Measurements from ENCODE around the gene SPARC.

Gene SPARC

GRCh38 chr5:151624476-151624875 is 62.2 kb downstream of the SPARC start:
- DNase-seq (ENCODE audit: low read depth, low spot score) = no peak

- DNase-seq (ENCODE audit: low read depth, low spot score) = no peak
Observed at GRCh38 chr5:151622367-151623088, 64.2 kb downstream of the SPARC start.

GRCh38 chr5:151620461-151620840 is 66.3 kb downstream of the SPARC start:
- no peak for DNase-seq (ENCODE audit: low read depth, low spot score)

- no peak for DNase-seq (ENCODE audit: low read depth, low spot score)
Observed at GRCh38 chr5:151619812-151620460, 66.8 kb downstream of the SPARC start.

GRCh38 chr5:151618907-151619306 is 67.8 kb downstream of the SPARC start:
- no peak for DNase-seq (ENCODE audit: low read depth, low spot score)

GRCh38 chr5:151617841-151618710 is 68.6 kb downstream of the SPARC start:
- DNase-seq (ENCODE audit: low read depth, low spot score) = no peak

- DNase-seq (ENCODE audit: low read depth, low spot score) = no peak
Observed at GRCh38 chr5:151617383-151617840, 69.3 kb downstream of the SPARC start.

GRCh38 chr5:151615431-151615830 is 71.3 kb downstream of the SPARC start:
- DNase-seq (ENCODE audit: low read depth, low spot score) = no peak

- no peak for DNase-seq (ENCODE audit: low read depth, low spot score)
Observed at GRCh38 chr5:151614565-151614964, 72.2 kb downstream of the SPARC start.

GRCh38 chr5:151612689-151613427 is 73.9 kb downstream of the SPARC start:
- DNase-seq (ENCODE audit: low read depth, low spot score) = peak; percentile 18

GRCh38 chr5:151611127-151611775 is 75.5 kb downstream of the SPARC start:
- no peak for DNase-seq (ENCODE audit: low read depth, low spot score)
